ENCODE measurements around the gene SKA2.

Gene SKA2

GRCh38 chr17:59107306-59107670, 47.7 kb downstream of the SKA2 start:
- in situ Hi-C loops (cut with HindIII; ENCODE audit: low sequenced_read_pairs), result no loop called here
- TF ChIP-seq, protein P1, sequence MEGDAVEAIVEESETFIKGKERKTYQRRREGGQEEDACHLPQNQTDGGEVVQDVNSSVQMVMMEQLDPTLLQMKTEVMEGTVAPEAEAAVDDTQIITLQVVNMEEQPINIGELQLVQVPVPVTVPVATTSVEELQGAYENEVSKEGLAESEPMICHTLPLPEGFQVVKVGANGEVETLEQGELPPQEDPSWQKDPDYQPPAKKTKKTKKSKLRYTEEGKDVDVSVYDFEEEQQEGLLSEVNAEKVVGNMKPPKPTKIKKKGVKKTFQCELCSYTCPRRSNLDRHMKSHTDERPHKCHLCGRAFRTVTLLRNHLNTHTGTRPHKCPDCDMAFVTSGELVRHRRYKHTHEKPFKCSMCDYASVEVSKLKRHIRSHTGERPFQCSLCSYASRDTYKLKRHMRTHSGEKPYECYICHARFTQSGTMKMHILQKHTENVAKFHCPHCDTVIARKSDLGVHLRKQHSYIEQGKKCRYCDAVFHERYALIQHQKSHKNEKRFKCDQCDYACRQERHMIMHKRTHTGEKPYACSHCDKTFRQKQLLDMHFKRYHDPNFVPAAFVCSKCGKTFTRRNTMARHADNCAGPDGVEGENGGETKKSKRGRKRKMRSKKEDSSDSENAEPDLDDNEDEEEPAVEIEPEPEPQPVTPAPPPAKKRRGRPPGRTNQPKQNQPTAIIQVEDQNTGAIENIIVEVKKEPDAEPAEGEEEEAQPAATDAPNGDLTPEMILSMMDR (IDR thresholded peaks at IDR 0.05; ENCODE audit: low read depth, low read length, missing control alignments), result no peak
- no peak for DNase-seq (ENCODE audit: low read depth)
- peak overlapping the region; percentile 76 for H3K4me3 ChIP-seq (ENCODE audit: low read depth, low read length)

- TF ChIP-seq, protein P1 (IDR thresholded peaks at IDR 0.05; ENCODE audit: low read depth, low read length, missing control alignments), result no peak
- in situ Hi-C loops (cut with HindIII; ENCODE audit: low sequenced_read_pairs), result no loop called here
- peak within 1 kb of the TSS; percentile 76 for H3K4me3 ChIP-seq (ENCODE audit: low read depth, low read length)
- peak; percentile 97 for DNase-seq (ENCODE audit: low read depth)
These were observed 48.3 kb downstream of the SKA2 start, which contains the start of gene TRIM37 for GRCh38 chr17:59106463-59107305. Gene TRIM37 (minus strand): TSS chr17:59106880. CDS start chr17:59106461, 419 bp downstream.

GRCh38 chr17:59105852-59106462, 49.0 kb downstream of the SKA2 start:
- H3K4me3 ChIP-seq (ENCODE audit: low read depth, low read length), result peak overlapping the region; percentile 76
- no peak for DNase-seq (ENCODE audit: low read depth)
- in situ Hi-C loops (cut with HindIII; ENCODE audit: low sequenced_read_pairs), result no loop called here
- TF ChIP-seq, protein P1 (IDR thresholded peaks at IDR 0.05; ENCODE audit: low read depth, low read length, missing control alignments), result peak; percentile 2

- in situ Hi-C loops (cut with HindIII; ENCODE audit: low sequenced_read_pairs), result no loop called here
- H3K4me3 ChIP-seq (ENCODE audit: low read depth, low read length), result no peak overlapping the region
- DNase-seq (ENCODE audit: low read depth), result no peak
- TF ChIP-seq, protein P1 (IDR thresholded peaks at IDR 0.05; ENCODE audit: low read depth, low read length, missing control alignments), result no peak
These were observed 53.8 kb downstream of the SKA2 start for GRCh38 chr17:59101178-59101577.

DNA sequence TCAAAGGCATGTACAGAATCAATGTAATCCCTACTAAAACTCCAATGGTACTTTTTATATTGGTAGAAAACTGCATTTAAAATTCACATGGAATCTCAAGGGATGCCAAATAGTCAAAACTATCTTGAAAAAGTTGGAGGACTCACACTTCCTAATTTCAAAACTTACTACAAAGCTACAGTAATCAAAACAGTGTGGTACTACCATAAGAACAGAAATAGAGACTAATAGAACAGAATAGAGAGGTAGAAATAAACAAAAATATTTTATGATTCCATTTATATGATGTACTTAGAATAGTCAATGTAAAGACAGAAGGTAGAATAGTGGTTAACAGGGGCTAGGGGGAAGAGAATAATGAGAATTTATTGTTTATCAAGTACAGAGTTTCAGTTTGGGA, 57.1 kb downstream of the SKA2 start:
- TF ChIP-seq, protein P1 (IDR thresholded peaks at IDR 0.05; ENCODE audit: low read depth, low read length, missing control alignments), result no peak
- in situ Hi-C loops (cut with HindIII; ENCODE audit: low sequenced_read_pairs), result no loop called here

DNA sequence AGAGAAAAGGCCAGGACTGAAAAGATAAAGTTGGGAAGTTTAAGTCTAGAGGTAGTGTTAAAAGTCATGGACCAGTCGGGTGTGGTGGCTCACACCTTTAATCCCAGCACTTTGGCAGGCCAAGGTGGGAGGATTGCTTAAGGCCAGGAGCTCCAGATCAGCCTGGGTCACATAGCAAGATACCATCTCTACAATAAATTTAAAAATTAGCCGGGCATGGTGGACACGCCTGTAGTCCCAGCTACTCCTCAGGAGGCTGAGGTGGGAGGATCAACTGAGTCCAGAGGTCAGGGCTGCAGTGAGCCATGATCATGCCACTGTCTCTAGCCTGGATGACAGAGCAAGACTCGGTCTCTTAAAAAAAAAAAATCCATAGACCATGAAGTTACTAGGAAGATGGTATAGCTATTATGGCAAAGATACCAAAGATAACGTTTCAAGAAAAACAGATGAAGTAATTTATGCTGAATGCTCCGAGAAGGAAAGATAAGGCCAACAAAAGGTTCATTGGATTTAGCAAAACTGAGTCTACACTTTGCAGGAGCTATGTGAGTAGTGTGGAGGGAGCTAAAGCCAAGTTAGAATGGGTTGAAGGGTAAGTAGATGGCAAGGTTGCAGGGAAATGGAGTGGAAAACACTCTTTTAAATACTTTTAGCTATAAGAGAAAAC, 60.0 kb downstream of the SKA2 start:
- DNase-seq (ENCODE audit: low read depth), result no peak
- H3K4me3 ChIP-seq (ENCODE audit: low read depth, low read length), result no peak overlapping the region
- TF ChIP-seq, protein P1 (IDR thresholded peaks at IDR 0.05; ENCODE audit: low read depth, low read length, missing control alignments), result no peak
- in situ Hi-C loops (cut with HindIII; ENCODE audit: low sequenced_read_pairs), result no loop called here

More for the DNA sequence above, 57.1 kb downstream of the SKA2 start:
- no peak overlapping the region for H3K4me3 ChIP-seq (ENCODE audit: low read depth, low read length)
- no peak for DNase-seq (ENCODE audit: low read depth)
